SK-N-SH (cell line): ENCODE data around the gene BTG2.

Experiments used
- CTCF ChIP-seq: fragments of 200-600 bp; sonication (generic); IDR thresholded peaks from 2 replicates; pipeline ENCODE4 v1.6.1; 2017; ENCODE audit warnings: antibody characterized with exemption, mild to moderate bottlenecking, moderate library complexity
- REST ChIP-seq: IDR thresholded peaks from 2 replicates; pipeline ENCODE4 v1.6.1; 2012; ENCODE audit warnings: mild to moderate bottlenecking, low read depth, low read length, moderate library complexity
- TEAD4 ChIP-seq: IDR thresholded peaks from 2 replicates; pipeline ENCODE4 v1.4.0; 2012; ENCODE audit warnings: mild to moderate bottlenecking, borderline replicate concordance; ENCODE audit not compliant: insufficient read depth

GRCh38 chr1:203280061-203280460 lies 25.3 kb upstream of the BTG2 start:
- TF ChIP-seq TEAD4 (no peak), CTCF (no peak), REST (no peak)
